HUES6 (cell line): ENCODE results near the gene CAPN9.

Experiments
- H3K27ac ChIP-seq: 2 replicates; pipeline ENCODE4 v1.7.0; 2013; ENCODE audit warnings: low read depth, mild to moderate bottlenecking, low read length, inconsistent platforms
- H3K27me3 ChIP-seq: 2 replicates; pipeline ENCODE4 v1.6.1; 2013; ENCODE audit warnings: low read length; ENCODE audit not compliant: control insufficient read depth, insufficient read depth
- H3K36me3 ChIP-seq: 2 replicates; pipeline ENCODE4 v1.6.1; 2013; ENCODE audit warnings: low read length; ENCODE audit not compliant: control insufficient read depth, insufficient read depth
- H3K4me1 ChIP-seq: 2 replicates; pipeline ENCODE4 v1.6.1; 2013; ENCODE audit warnings: low read length; ENCODE audit not compliant: control insufficient read depth, insufficient read depth
- H3K4me3 ChIP-seq: 2 replicates; pipeline ENCODE4 v1.5.1; 2013; ENCODE audit warnings: low read depth, low read length
- H3K9ac ChIP-seq: one replicate; pipeline ENCODE4 v1.6.1; 2013; ENCODE audit warnings: mild to moderate bottlenecking, low read length
- H3K9me3 ChIP-seq: 2 replicates; pipeline ENCODE4 v1.6.1; 2013; ENCODE audit warnings: low read depth, low read length; ENCODE audit not compliant: control insufficient read depth, insufficient read depth

CAPN9 gene

DNA sequence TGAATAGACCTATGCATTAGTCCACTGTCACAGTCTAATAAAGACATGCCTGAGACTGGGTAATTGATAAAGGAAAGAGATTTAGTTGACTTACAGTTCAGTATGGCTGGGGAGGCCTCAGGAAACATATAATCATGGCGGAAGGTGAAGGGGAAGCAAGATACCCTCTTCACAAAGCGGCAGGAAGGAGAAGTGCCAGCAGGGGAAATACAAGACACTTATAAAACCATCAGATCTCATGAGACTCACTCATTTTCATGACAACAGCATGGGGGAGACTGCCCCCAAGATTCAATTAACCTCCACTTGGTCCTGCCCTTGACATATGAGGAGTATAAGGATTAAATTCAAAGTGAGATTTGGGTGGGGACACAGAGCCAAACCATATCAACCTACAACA, 59.4 kb downstream of the CAPN9 start:
- H3K4me3 ChIP-seq: no peak overlapping the region
- H3K9ac ChIP-seq: no peak overlapping the region
- peaks cover 5% of the 10 kb centered on the region; the same call in 1 of the 2 replicates for H3K27me3 ChIP-seq
- H3K9me3 ChIP-seq: no peaks in the 10 kb centered on the region
- no peaks in the 10 kb centered on the region for H3K36me3 ChIP-seq
- H3K4me1 ChIP-seq: no peaks in the 10 kb centered on the region
- H3K27ac ChIP-seq: no peak overlapping the region

DNA sequence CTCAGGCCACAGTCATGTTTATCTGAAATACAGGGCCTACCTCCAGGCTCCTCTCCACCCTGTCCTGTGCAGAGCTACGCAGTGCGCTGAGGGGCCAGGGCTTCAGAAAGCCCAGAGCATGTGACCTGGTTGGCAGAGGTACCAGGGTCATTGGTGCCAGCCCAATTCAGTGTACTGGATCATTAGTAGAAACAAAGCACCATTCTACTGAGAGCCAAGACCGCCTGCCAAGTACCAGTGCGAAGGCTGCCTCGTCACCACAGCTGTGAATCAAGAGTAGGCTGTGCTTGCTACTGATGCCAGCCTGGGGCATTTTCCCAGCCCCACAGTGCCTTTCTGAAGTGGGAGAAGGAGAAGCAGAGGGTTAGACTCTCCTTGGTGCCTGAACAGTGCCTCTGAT, 59.8 kb downstream of the CAPN9 start:
- Histone ChIP-seq H3K27ac (no peak overlapping the region), H3K9me3 (0 out of 2 replicates have a peak, but pooled peaks cover under 1% of the 10 kb centered on the region), H3K36me3 (no peaks in the 10 kb centered on the region), H3K4me1 (no peaks in the 10 kb centered on the region), H3K9ac (no peak overlapping the region), H3K4me3 (no peak overlapping the region), H3K27me3 (peaks cover 1% of the 10 kb centered on the region; the same call in 1 of the 2 replicates)

DNA sequence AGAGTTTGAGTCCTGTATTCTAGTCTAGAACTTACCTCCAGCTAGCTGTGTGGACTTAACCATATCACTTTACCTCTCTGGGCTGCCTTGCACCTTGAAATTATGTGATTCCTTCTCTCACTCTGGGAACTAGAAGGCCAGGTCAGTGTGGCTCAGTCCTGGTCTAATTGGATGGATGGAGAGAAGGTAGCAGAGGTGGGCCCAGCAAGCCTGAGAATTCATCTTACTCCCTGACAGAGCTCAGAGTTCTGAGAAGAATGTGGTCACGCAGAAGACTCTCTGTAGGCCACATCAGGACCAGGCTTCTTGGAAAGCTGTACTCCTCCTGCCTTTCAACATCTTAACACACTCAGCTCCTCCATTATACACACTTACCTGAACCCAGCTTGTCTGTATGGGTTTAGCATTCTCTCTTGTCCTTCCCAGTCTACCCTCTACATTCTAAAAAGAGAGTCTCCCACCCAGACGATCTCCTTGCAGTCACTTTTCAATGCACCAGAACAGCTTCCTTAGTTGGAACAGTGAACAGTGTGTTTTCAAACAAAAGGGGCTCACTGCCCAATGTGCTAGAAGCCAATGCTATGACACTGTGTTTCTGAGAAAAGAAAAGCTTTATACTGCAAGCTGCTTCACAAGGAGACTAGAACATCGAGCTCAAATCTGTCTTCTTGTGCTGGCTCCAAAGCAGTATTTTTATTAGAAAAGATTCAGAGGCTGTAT, 60.5 kb downstream of the CAPN9 start:
- H3K27me3 ChIP-seq: no peaks in the 10 kb centered on the region
- peaks cover 7% of the 10 kb centered on the region for H3K9me3 ChIP-seq
- H3K36me3 ChIP-seq: no peaks in the 10 kb centered on the region
- no peaks in the 10 kb centered on the region for H3K4me1 ChIP-seq
- no peak overlapping the region for H3K9ac ChIP-seq
- H3K27ac ChIP-seq: no peak overlapping the region
- no peak overlapping the region for H3K4me3 ChIP-seq

DNA sequence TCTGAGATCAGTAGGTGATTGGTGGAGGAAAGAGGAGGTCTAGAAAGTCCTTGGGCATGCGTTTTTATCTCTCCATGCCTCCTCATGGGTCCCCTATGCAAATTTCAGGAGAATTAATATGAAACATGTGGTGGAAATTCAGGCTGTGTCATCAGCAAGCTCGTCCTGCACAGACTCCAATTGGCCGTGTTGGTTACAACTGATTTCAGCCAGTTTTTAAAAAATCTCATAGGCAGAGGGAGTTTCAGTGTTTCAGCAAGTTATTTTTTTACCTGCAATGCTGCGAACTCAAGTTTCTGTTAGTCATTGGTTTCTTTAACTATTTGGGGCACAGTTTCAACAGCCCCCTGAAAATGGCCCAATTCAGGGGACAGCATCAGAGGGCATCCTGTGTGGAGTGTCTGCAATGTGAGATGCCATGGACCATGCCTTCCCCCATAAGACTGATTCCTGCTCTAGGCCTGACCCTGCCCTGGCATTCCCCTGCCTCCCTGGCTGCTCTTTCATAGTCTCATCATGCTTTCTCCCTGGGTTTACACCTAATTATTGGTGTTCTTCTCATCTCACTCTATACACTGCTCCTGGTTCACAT, 61.2 kb downstream of the CAPN9 start:
- Histone ChIP-seq H3K4me3 (no peak overlapping the region), H3K36me3 (no peaks in the 10 kb centered on the region), H3K9ac (no peak overlapping the region), H3K4me1 (no peaks in the 10 kb centered on the region), H3K27ac (no peak overlapping the region), H3K27me3 (no peaks in the 10 kb centered on the region), H3K9me3 (peaks cover 11% of the 10 kb centered on the region)

DNA sequence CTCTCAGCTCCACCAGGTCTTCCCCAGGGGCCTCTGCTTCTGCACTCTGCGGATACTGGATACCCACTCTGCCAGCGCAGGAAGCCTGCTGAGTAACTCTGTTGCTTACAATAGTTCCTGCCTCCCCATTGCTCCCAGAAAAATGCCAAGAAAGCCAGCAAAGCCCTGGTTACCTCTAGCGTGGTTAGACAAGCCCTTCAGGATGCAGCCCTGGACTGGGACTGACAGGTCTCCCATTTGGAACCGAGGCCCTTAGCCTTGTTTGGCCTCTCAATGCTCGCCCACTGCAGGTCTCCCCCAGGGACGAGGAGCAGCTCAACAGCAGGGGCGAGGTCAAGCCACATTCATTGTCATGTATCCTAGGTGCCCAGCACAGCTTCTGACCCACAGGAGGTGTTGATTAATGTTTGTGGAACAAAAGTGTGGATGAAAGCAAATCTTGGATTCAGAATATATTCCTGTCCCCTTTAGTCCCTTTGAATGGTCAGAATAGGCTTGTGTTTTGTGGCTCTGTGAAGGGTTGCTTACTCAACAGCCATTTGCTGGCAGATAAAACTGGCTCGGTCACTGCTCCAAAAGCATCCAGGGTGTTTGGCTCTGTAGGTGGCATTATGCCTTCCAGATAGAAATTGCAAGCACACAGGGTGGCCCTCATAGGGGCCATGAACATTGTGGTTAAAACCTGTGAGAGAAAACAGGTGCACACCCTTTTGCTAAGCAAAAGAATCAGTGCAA, 62.2 kb downstream of the CAPN9 start:
- H3K4me1 ChIP-seq: no peaks in the 10 kb centered on the region
- H3K9me3 ChIP-seq: peaks cover 11% of the 10 kb centered on the region
- no peak overlapping the region for H3K4me3 ChIP-seq
- H3K27ac ChIP-seq: no peak overlapping the region
- H3K36me3 ChIP-seq: no peaks in the 10 kb centered on the region
- H3K9ac ChIP-seq: no peak overlapping the region
- no peaks in the 10 kb centered on the region for H3K27me3 ChIP-seq

DNA sequence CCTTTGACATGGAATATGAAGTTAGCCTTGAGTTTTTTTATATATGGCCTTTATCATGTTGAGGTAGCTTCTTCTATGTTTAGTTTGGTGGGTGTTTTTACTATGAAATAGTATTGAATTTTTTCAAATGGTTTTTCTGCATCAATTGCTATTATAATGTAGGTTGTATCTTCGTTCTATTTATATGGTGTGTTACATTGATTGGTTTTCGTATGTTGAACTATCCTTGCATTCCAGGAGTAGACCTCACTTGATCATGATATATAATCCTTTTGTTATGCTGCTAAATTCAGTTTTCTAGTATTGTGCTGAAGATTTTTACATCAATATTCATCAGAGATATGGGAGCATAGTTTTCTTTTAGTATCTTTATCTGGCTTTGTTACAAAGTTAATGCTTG, 65.4 kb downstream of the CAPN9 start:
- H3K27ac ChIP-seq: no peak overlapping the region
- H3K4me3 ChIP-seq: no peak overlapping the region
- no peaks in the 10 kb centered on the region for H3K36me3 ChIP-seq
- no peaks in the 10 kb centered on the region for H3K4me1 ChIP-seq
- no peak overlapping the region for H3K9ac ChIP-seq
- peaks cover 5% of the 10 kb centered on the region for H3K27me3 ChIP-seq
- H3K9me3 ChIP-seq: peaks cover 11% of the 10 kb centered on the region

DNA sequence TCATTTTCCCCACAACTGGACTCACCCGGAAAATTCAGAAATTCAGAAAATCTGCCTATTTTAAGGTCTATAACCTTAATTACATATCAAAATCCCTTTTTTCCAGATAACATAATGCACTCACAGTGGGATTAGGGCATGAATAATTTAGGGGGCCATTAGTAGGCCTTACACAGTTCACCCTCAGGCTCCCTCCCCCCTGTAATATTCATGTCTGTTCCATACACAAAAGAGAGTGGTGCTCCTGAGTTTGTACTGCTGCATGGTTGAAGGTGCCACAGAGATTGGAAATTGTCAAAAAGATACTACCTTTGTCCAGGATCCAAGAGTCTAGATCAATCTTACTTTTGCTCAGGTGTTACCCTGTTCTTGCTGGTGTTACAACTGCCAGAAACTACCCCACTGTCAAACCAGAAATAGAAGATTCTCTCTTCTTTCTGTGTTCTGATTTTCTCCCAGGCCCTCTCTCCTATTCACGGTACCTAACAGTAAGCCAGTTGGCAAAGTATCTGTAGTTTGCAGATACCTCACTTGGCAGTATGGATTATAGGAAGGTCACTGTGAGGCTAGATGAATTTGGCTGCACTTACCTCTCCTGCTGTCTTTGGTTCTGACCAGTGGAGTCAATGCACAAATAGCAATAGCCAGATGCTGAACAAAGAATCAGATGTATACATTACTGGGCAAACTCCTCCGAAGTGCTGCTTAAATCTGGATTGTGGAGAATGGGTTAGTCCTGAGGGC, 67.9 kb downstream of the CAPN9 start:
- no peaks in the 10 kb centered on the region for H3K4me1 ChIP-seq
- peaks cover 11% of the 10 kb centered on the region for H3K9me3 ChIP-seq
- H3K27ac ChIP-seq: no peak overlapping the region
- H3K36me3 ChIP-seq: no peaks in the 10 kb centered on the region
- H3K4me3 ChIP-seq: no peak overlapping the region
- peaks cover 5% of the 10 kb centered on the region for H3K27me3 ChIP-seq
- no peak overlapping the region for H3K9ac ChIP-seq

DNA sequence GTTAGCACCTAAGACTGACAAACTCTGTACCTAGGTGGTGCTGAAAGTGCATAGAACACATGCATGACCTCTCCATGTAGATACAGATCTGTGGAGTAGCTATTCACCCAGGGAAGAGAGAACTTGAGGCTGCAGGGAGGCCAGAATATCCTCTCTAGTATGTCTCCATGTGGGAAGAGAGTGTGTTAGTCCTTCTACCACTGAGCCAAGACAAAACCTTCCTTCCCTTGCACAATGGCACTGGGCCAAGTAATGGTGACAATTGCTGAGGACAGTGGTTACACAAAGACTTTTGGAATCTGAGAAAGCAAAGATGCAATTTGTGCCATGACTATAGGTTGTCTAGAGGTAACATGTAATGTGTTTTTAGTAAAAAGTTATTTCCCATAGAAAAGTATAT, 68.8 kb downstream of the CAPN9 start:
- Histone ChIP-seq H3K27me3 (peaks cover 5% of the 10 kb centered on the region), H3K27ac (no peak overlapping the region), H3K4me1 (no peaks in the 10 kb centered on the region), H3K9ac (no peak overlapping the region), H3K9me3 (peaks cover 11% of the 10 kb centered on the region), H3K4me3 (no peak overlapping the region), H3K36me3 (no peaks in the 10 kb centered on the region)

DNA sequence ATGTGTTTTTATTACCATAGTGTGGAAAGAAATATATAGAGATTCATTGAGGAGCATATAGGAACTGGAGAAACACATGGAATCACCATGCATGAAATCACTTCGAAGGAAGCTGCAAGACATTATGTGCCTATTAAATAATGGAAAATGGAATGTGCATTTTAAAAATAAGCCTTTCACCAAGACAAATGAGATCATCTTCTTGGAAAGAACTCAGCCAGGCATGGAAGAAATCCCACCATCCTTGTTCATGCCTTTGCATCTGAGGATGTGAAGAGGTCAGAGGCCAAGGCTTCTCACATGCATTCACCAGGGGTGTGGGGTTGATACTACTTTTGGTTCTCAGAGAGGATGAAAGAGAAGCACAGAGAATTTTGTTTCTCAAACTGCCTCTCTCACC, 71.2 kb downstream of the CAPN9 start:
- H3K36me3 ChIP-seq: no peaks in the 10 kb centered on the region
- H3K4me3 ChIP-seq: no peak overlapping the region
- H3K9me3 ChIP-seq: no peaks in the 10 kb centered on the region
- H3K27ac ChIP-seq: no peak overlapping the region
- peaks cover 5% of the 10 kb centered on the region for H3K27me3 ChIP-seq
- H3K9ac ChIP-seq: no peak overlapping the region
- H3K4me1 ChIP-seq: no peaks in the 10 kb centered on the region

DNA sequence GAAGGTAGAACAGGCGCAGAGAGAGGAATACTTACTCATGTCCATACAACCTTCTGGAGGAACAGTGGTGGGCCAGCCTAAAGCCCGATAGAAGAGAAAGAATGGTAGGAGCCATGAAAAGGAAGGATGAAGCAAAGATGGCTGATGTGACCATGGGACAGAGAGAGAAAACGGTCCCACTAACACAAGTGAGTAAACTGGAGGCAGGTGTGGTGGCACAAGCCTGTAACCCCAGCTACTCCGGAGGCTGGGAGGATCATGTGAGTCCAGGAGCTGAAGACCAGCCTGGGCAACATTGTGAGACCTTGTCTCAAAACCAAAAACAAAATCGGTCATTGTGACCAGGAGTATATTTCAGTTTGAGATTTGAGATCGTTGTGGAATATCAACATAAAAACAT, 71.7 kb downstream of the CAPN9 start:
- H3K4me3 ChIP-seq: no peak overlapping the region
- H3K9me3 ChIP-seq: no peaks in the 10 kb centered on the region
- H3K9ac ChIP-seq: no peak overlapping the region
- H3K4me1 ChIP-seq: no peaks in the 10 kb centered on the region
- H3K27ac ChIP-seq: no peak overlapping the region
- no peaks in the 10 kb centered on the region for H3K36me3 ChIP-seq
- H3K27me3 ChIP-seq: peaks cover 5% of the 10 kb centered on the region

DNA sequence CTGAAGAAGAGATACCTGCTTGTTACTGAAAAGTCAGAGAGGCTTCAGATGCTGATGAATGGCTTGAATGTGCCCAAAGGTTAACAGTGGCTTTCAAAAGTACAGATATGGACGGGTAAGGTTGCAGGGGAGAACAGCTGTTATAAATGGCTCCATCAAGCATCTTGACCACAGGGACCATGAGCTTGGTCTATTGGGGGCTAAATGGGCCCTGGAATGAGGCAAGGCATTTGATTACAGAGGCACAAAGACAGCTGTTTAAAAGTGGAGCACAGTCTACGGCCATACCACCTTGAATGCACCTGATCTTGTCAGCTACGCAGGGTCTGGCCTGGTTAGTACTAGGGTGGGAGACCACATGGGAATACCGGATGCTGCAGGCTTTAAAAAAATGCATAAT, 72.8 kb downstream of the CAPN9 start:
- no peaks in the 10 kb centered on the region for H3K4me1 ChIP-seq
- no peak overlapping the region for H3K9ac ChIP-seq
- no peaks in the 10 kb centered on the region for H3K36me3 ChIP-seq
- H3K27me3 ChIP-seq: peaks cover 5% of the 10 kb centered on the region
- no peaks in the 10 kb centered on the region for H3K9me3 ChIP-seq
- H3K27ac ChIP-seq: no peak overlapping the region
- H3K4me3 ChIP-seq: no peak overlapping the region
